GM10266 (cell line): ENCODE data around the gene BCAN.
A peak's percentile ranks its signal among the peaks of the same experiment; 100 is the strongest.

Experiments
- DNase-seq: peaks from one replicate; pipeline ENCODE4 v3.0.0; 2012; ENCODE audit errors: extremely low spot score
- CTCF ChIP-seq: IDR thresholded peaks from 2 replicates; pipeline ENCODE4 v1.5.1; 2012; ENCODE audit warnings: mild to moderate bottlenecking, low read depth; ENCODE audit not compliant: control insufficient read depth, insufficient read depth; ENCODE audit errors: missing control alignments

Gene BCAN

DNA sequence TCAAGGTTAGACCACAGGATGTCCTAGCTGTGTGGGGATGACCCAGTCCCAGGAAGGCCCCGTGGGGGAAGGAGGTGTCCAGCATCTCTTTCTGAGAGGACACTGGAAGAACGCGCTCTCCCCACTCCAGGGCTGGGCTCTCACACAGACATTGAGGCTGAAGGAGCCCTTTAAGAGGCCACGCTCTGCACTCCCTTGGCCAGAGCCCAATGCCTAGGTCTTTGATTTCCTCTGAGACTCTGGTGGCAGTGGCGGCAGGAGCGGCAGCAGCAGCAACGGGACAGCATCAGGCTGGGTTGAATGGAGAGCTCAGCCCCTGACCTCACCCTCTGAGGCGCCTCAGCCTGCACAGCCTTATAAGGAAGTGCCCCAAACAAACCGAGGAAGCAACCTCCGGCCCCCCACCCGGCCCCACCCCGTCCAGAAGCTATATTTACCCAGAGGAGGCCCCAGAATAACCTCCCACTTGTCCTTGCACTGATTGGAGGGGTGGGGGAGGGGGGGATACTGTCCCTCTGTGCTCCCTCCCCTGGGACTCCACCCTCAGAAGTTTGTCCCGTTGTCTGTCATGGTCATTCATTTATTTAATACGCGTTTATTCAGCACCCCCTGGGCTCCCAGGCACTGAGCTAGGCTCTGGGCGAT is 23.0 kb downstream of the BCAN start:
- DNase-seq: peak; percentile 78
- TF ChIP-seq CTCF: no peak

DNA sequence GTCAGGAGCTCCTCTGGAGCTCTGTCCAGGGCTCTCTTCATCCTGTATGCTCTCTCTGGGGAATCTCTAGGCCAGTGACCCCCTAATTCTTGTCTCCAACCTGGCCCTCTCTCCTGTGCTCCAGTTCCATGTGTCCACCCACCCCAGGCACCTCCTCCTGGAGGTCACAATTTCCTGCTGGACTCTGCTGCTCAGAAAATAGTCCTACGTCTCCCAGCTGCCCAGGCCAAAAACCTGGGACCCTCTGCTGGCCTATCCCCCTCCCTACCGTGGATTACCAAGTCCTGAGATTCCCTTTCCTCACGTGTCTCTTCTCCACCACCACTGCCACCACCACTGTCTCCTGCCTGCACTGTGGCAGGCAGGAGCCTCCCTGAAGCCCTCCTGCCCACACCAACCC is 23.6 kb downstream of the BCAN start:
- TF ChIP-seq CTCF: no peak
- DNase-seq: no peak

DNA sequence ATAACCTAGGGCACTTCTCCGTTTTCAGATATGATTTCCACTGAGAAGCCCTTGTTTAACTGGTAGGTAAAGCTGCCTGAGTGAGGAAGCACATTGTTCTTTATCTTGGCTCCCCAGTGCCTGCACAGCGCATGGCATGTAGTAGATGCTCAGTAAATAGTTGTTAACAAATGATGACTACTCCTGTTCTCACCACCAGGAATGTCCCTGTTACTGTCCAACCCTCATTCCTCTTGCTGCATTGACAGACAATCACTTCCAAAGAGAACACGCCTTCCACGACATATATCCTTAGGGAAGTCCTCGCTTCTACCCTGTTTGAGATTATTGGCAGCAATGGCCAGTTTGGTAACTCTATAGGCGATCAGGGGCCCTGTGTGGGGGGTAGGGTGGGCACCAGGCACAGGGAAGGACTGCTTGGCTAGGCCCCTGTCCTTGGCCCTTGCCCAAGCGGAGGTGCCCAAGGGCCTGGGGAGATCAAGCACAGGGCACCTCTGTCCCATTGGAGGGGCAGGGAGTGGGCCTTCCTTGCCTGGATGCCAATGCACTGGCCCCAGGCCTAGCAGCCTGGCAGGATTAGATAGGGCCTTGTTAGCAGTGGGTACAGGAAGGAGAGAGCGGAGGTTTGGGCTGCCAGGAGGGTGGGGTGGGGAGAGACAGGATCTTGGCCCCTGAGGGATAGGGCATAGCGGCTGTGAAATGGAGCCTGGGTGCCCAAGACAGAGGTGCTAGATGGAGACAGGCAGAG is 25.1 kb downstream of the BCAN start:
- no peak for TF ChIP-seq CTCF
- no peak for DNase-seq

DNA sequence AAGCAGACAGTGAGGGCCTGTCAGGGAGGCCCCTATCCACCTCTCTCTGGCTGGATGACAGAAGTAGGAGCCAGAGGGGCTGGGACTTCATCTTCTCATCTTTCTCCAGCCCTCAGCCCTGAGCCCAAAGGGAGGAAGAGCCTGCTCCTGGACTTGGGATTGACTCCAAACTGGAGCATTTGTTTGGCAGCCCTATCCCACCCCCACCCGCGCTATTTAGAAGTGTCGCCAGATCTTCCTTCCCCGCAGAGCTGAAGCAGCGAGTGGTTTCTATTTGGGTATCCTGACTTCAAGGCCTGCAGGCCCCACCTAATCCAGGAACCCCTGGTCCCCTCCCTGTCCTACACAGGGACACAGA is 25.7 kb downstream of the BCAN start:
- no peak for DNase-seq
- no peak for TF ChIP-seq CTCF

GRCh38 chr1:156667968-156668709 is 26.2 kb downstream of the BCAN start:
- DNase-seq: no peak
- no peak for TF ChIP-seq CTCF

- no peak for DNase-seq
- TF ChIP-seq CTCF: no peak
These were observed 27.1 kb downstream of the BCAN start for GRCh38 chr1:156668801-156669637.
